ENCODE results near the gene LRRC66. TPM values are rescaled to one million over a fixed set of nuclear protein-coding genes. Genes with fewer than 3 reads are reported as not detected.
A peak's percentile ranks its signal among the peaks of the same experiment; 100 is the strongest.

Gene LRRC66
- total RNA-seq, 1 donor from 2014 or later, result 1.3 TPM

DNA sequence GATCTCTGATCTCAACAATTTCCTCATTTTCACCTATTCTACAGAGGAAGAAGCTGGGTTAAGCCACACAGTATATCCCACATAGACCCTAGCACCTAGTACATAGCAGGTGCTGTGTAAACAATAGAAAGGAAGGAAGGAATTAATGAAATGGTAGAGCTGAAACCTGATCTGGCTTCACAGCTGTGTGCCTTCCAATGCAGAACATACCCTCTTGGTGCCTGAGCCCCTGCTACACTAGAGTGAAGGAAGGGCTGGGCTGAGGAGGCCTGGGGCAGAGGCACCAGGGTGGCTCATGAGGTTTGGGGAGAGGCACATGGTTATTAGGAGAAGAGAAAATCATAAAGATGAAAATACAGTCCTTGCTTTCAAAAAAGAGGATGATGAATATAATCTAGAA is 21.3 kb downstream of the LRRC66 start:
- Mint-ChIP-seq H3K9me3 (ENCODE audit: unreplicated experiment) (no peaks in the 10 kb centered on the region), H3K27ac (ENCODE audit: unreplicated experiment) (no peak overlapping the region), H3K4me3 (ENCODE audit: unreplicated experiment) (no peak overlapping the region), H3K36me3 (ENCODE audit: low read depth, unreplicated experiment) (peaks cover 4% of the 10 kb centered on the region), H3K4me1 (ENCODE audit: unreplicated experiment) (peaks cover 9% of the 10 kb centered on the region), H3K27me3 (ENCODE audit: unreplicated experiment) (no peaks in the 10 kb centered on the region)
- TF ChIP-seq, protein P1, sequence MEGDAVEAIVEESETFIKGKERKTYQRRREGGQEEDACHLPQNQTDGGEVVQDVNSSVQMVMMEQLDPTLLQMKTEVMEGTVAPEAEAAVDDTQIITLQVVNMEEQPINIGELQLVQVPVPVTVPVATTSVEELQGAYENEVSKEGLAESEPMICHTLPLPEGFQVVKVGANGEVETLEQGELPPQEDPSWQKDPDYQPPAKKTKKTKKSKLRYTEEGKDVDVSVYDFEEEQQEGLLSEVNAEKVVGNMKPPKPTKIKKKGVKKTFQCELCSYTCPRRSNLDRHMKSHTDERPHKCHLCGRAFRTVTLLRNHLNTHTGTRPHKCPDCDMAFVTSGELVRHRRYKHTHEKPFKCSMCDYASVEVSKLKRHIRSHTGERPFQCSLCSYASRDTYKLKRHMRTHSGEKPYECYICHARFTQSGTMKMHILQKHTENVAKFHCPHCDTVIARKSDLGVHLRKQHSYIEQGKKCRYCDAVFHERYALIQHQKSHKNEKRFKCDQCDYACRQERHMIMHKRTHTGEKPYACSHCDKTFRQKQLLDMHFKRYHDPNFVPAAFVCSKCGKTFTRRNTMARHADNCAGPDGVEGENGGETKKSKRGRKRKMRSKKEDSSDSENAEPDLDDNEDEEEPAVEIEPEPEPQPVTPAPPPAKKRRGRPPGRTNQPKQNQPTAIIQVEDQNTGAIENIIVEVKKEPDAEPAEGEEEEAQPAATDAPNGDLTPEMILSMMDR (IDR thresholded peaks at IDR 0.05; ENCODE audit: unreplicated experiment), result no peak
- DNase-seq (ENCODE audit: low spot score), result no peak

DNA sequence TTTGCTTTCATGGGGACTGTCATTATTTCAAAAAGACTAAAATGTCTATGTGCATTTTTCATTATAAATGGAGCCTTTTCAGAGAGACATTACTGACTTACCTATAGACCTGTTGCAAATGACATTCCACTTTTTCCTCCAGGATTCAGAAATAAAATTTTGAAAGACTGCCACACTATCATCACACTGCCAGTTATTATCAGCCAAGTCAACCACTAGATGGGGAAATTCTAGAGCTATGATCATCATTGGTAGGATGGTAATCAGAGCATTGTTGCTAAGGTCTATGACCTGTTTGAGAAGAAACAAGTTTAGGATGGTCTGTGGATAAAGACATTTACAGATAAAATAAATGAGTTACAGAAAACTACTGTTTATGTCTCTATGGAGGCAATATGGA is 22.5 kb downstream of the LRRC66 start:
- Mint-ChIP-seq H3K36me3 (ENCODE audit: low read depth, unreplicated experiment) (peaks cover 4% of the 10 kb centered on the region), H3K4me3 (ENCODE audit: unreplicated experiment) (no peak overlapping the region), H3K27ac (ENCODE audit: unreplicated experiment) (no peak overlapping the region), H3K4me1 (ENCODE audit: unreplicated experiment) (peaks cover 9% of the 10 kb centered on the region), H3K27me3 (ENCODE audit: unreplicated experiment) (no peaks in the 10 kb centered on the region), H3K9me3 (ENCODE audit: unreplicated experiment) (no peaks in the 10 kb centered on the region)
- no peak for DNase-seq (ENCODE audit: low spot score)
- TF ChIP-seq, protein P1 (IDR thresholded peaks at IDR 0.05; ENCODE audit: unreplicated experiment), result no peak

DNA sequence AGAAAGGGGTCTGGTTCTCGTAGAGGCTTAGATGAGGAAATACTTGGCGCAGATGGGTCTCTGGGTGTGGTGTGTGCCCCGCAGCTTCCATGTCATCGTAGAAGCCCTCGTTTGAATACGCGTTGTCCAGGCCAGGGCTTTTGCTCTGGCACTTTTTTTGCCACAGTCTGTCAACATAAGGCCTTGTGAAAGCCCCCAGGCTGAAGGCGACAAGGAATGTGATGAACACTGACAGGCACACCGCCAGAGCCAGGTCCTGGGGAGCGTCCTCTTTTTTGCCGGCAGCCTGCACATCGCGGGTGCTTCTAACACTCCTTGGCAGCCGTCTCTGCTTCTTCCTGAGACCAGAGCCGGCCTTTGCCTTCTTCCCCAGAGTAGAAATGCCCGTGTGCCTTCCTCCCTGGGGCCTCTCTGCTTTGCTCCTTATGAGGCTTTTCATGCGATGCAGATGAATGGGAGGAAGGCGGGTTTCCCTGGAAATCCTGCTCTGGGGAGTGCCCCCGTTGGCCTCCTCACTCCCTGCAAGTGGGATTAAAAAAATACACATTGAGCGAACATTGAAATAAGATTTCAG is 24.4 kb downstream of the LRRC66 start:
- DNase-seq (ENCODE audit: low spot score), result peak; percentile 5
- H3K27me3 Mint-ChIP-seq (ENCODE audit: unreplicated experiment), result no peaks in the 10 kb centered on the region
- peaks cover 9% of the 10 kb centered on the region for H3K4me1 Mint-ChIP-seq (ENCODE audit: unreplicated experiment)
- peaks cover 7% of the 10 kb centered on the region for H3K36me3 Mint-ChIP-seq (ENCODE audit: low read depth, unreplicated experiment)
- no peak overlapping the region for H3K4me3 Mint-ChIP-seq (ENCODE audit: unreplicated experiment)
- TF ChIP-seq, protein P1 (IDR thresholded peaks at IDR 0.05; ENCODE audit: unreplicated experiment), result no peak
- no peak overlapping the region for H3K27ac Mint-ChIP-seq (ENCODE audit: unreplicated experiment)
- H3K9me3 Mint-ChIP-seq (ENCODE audit: unreplicated experiment), result peaks cover 2% of the 10 kb centered on the region

DNA sequence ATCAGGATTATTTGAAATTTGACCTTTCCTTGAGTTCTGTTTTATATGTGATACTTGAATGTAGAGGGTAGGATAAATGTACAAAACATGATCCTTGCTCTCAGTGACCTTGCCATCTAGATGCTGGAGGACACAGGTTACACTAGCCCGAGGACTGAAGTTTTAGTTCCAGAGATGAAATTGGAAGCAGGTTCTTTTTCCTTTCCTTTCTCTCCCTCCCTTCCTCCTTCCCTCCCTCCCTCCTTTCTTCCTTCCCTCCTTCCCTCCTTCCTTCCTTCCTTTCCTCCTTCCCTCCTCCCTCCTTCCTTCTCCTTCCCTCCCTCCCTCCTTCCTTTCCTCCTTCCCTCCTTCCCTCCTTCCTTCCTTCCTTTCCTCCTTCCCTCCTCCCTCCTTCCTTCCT is 54.3 kb downstream of the LRRC66 start:
- Mint-ChIP-seq H3K9me3 (ENCODE audit: unreplicated experiment) (no peaks in the 10 kb centered on the region), H3K27ac (ENCODE audit: unreplicated experiment) (no peak overlapping the region), H3K27me3 (ENCODE audit: unreplicated experiment) (peaks cover 2% of the 10 kb centered on the region), H3K36me3 (ENCODE audit: low read depth, unreplicated experiment) (peaks cover 4% of the 10 kb centered on the region), H3K4me3 (ENCODE audit: unreplicated experiment) (no peak overlapping the region), H3K4me1 (ENCODE audit: unreplicated experiment) (no peaks in the 10 kb centered on the region)
- TF ChIP-seq, protein P1 (IDR thresholded peaks at IDR 0.05; ENCODE audit: unreplicated experiment), result no peak
- DNase-seq (ENCODE audit: low spot score), result no peak

DNA sequence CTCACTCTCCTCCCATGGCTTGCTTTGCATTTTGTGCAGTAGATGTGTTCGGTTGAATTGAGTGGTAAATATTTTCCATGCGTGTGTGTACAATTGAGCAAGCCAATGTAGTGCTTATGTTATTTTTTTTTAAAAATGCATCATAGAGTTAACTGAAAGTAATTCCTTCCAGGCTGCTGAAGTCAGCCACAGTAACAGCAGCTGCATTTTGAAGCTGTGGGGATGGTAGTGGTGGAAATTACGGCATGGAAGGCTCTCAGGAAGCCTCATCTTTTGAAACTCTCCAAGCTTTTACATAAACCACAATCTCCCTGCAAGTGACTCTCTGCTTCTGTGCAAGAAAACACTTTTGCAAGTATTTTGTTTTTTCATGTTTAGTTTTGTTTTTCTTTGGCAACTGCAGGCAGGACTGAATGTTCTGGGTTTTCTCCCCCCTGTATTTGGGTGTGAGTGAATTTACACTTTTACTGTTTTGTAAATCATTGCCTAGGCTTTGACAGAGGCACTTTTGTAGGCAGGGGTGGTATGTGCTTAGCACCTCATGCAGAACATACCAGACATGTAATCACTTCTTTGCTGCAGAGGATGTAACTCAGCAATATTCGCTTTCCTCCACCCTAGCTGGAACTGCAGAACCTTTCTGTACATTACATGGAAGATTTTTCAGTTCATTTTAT is 56.2 kb downstream of the LRRC66 start:
- H3K27me3 Mint-ChIP-seq (ENCODE audit: unreplicated experiment), result peaks cover 2% of the 10 kb centered on the region
- peaks cover 4% of the 10 kb centered on the region for H3K36me3 Mint-ChIP-seq (ENCODE audit: low read depth, unreplicated experiment)
- H3K4me3 Mint-ChIP-seq (ENCODE audit: unreplicated experiment), result no peak overlapping the region
- TF ChIP-seq, protein P1 (IDR thresholded peaks at IDR 0.05; ENCODE audit: unreplicated experiment), result no peak
- no peaks in the 10 kb centered on the region for H3K4me1 Mint-ChIP-seq (ENCODE audit: unreplicated experiment)
- no peak for DNase-seq (ENCODE audit: low spot score)
- H3K27ac Mint-ChIP-seq (ENCODE audit: unreplicated experiment), result no peak overlapping the region
- no peaks in the 10 kb centered on the region for H3K9me3 Mint-ChIP-seq (ENCODE audit: unreplicated experiment)
